ENCODE results near the gene AJAP1. TPM values are rescaled to one million over a fixed set of nuclear protein-coding genes. Genes with fewer than 3 reads are reported as not detected.
A peak's percentile ranks its signal among the peaks of the same experiment; 100 is the strongest.

AJAP1 gene
- total RNA-seq, 3 donors from 2014 or later, result 0.16 to 0.66 (median 0.44) TPM

GRCh38 chr1:4778056-4778455, 123.6 kb downstream of the AJAP1 start:
- no peak overlapping the region for H3K27ac ChIP-seq
- H3K9me3 ChIP-seq, result no peaks in the 10 kb centered on the region
- DNase-seq (ENCODE audit: low spot score in 2 of 2), result no peak
- TF ChIP-seq CTCF (IDR thresholded peaks at IDR 0.05) (peak in 1 of 3 donors; percentile 12), POLR2AphosphoS5 (IDR thresholded peaks at IDR 0.05) (no peak)
- H3K4me1 ChIP-seq, result no peaks in the 10 kb centered on the region
- intact Hi-C loops (cut with DNase I; ENCODE audit: low total_unique reads), result no loop called here
- H3K27me3 ChIP-seq, result no peaks in the 10 kb centered on the region
- H3K4me3 ChIP-seq, result no peak overlapping the region
- no peaks in the 10 kb centered on the region for H3K36me3 ChIP-seq

GRCh38 chr1:4781646-4782045, 127.2 kb downstream of the AJAP1 start:
- intact Hi-C loops (cut with DNase I; ENCODE audit: low total_unique reads), result no loop called here
- no peaks in the 10 kb centered on the region for H3K27me3 ChIP-seq
- no peaks in the 10 kb centered on the region for H3K36me3 ChIP-seq
- no peak overlapping the region for H3K27ac ChIP-seq
- DNase-seq (ENCODE audit: low spot score in 2 of 2), result no peak
- no peak for TF ChIP-seq CTCF (IDR thresholded peaks at IDR 0.05)
- no peak for TF ChIP-seq POLR2AphosphoS5 (IDR thresholded peaks at IDR 0.05)
- no peak for TF ChIP-seq POLR2A (IDR thresholded peaks at IDR 0.05)
- no peaks in the 10 kb centered on the region for H3K9me3 ChIP-seq
- no peak overlapping the region for H3K4me3 ChIP-seq
- no peaks in the 10 kb centered on the region for H3K4me1 ChIP-seq

GRCh38 chr1:4784761-4785160, 130.4 kb downstream of the AJAP1 start:
- no peak for DNase-seq (ENCODE audit: low spot score in 2 of 2)
- intact Hi-C loops (cut with DNase I; ENCODE audit: low total_unique reads), result no loop called here
- H3K4me3 ChIP-seq, result no peak overlapping the region
- TF ChIP-seq POLR2A (IDR thresholded peaks at IDR 0.05) (no peak), POLR2AphosphoS5 (IDR thresholded peaks at IDR 0.05) (no peak), CTCF (IDR thresholded peaks at IDR 0.05) (no peak)
- no peaks in the 10 kb centered on the region for H3K36me3 ChIP-seq
- no peaks in the 10 kb centered on the region for H3K9me3 ChIP-seq
- no peaks in the 10 kb centered on the region for H3K27me3 ChIP-seq
- H3K27ac ChIP-seq, result no peak overlapping the region
- no peaks in the 10 kb centered on the region for H3K4me1 ChIP-seq

DNA sequence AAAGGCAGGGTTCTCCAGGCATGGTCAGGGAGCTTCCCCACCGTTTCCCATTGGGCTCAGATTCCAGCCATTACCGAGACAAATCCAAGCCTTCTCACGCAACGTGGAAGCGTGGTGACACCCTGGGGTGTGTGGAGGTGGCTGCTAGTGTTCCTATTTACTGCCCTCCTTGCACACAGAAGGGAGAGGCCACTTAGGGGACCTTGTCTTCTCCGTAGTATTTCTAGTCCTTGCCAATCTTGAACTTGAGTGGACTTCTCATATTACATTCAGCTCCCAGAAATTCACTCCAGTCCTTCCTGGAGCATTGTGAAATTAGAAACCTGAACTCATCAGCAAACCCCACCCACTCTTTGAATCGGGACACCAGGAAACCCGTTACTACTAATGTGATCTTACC, 131.6 kb downstream of the AJAP1 start:
- intact Hi-C loops (cut with DNase I; ENCODE audit: low total_unique reads), result no loop called here
- Histone ChIP-seq H3K36me3 (no peaks in the 10 kb centered on the region), H3K4me1 (no peaks in the 10 kb centered on the region), H3K4me3 (no peak overlapping the region), H3K27ac (no peak overlapping the region), H3K27me3 (no peaks in the 10 kb centered on the region), H3K9me3 (no peaks in the 10 kb centered on the region)
- DNase-seq (ENCODE audit: low spot score in 2 of 2), result no peak
- TF ChIP-seq POLR2AphosphoS5 (IDR thresholded peaks at IDR 0.05) (no peak), POLR2A (IDR thresholded peaks at IDR 0.05) (no peak), CTCF (IDR thresholded peaks at IDR 0.05) (no peak)

DNA sequence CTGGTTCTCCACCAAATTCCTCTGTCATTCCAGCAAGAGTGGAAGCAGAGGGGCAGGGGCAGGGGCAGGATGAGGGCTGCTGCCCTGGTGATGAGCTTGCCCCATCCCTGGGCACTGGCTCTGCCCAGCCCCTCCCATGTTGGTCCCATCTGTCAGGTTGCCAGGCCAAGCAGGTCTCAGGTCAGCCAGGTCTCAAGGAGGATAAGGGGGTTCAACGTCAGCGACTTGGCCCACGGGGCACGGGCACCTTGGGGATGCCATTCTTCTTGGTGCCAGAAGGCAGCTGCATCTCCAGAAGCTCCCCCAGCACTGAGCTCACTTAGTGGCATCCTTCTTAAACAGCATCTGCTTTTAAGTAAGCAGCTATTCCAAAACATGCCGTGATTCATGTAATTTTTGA, 133.1 kb downstream of the AJAP1 start:
- Histone ChIP-seq H3K4me1 (no peaks in the 10 kb centered on the region), H3K27me3 (no peaks in the 10 kb centered on the region), H3K4me3 (no peak overlapping the region), H3K36me3 (no peaks in the 10 kb centered on the region), H3K9me3 (no peaks in the 10 kb centered on the region), H3K27ac (no peak overlapping the region)
- DNase-seq (ENCODE audit: low spot score in 2 of 2), result no peak
- intact Hi-C loops (cut with DNase I; ENCODE audit: low total_unique reads), result no loop called here
- TF ChIP-seq CTCF (IDR thresholded peaks at IDR 0.05), result no peak
- TF ChIP-seq POLR2A (IDR thresholded peaks at IDR 0.05), result no peak
- TF ChIP-seq POLR2AphosphoS5 (IDR thresholded peaks at IDR 0.05), result no peak

Measured in breast epithelium (tissue), 4 donors.